Measurements from ENCODE around the gene GSTM4. TPM values are rescaled to one million over a fixed set of nuclear protein-coding genes. Genes with fewer than 3 reads are reported as not detected.

GSTM4 gene
- total and polyA plus RNA-seq, 2 experiments from 2014 or later = 12.8 to 12.9 TPM

GRCh38 chr1:109635862-109636200, 20.1 kb upstream of the GSTM4 start:
- peak overlapping the region; percentile 31; the same call in 1 of the 2 replicates for H3K4me2 ChIP-seq

More at GRCh38 chr1:109635862-109636200, 20.1 kb upstream of the GSTM4 start:
- H3K36me3 Mint-ChIP-seq (ENCODE audit: low read depth) = 0 out of 3 replicates have a peak, but pooled peaks cover 4% of the 10 kb centered on the region
- H3K27me3 Mint-ChIP-seq (ENCODE audit: insufficient read depth, low read depth, poor library complexity) = peaks cover 14% of the 10 kb centered on the region
- Histone ChIP-seq H3K79me2 (replicated peaks; ENCODE audit: insufficient read depth) (no peaks in the 10 kb centered on the region), H2AFZ (no peak overlapping the region), H3K36me3 (ENCODE audit: insufficient read depth) (peaks cover 4% of the 10 kb centered on the region; the same call in 1 of the 2 replicates), H3K27me3 (ENCODE audit: insufficient read depth) (no peaks in the 10 kb centered on the region), H3K4me1 (ENCODE audit: insufficient read depth) (peaks cover 10% of the 10 kb centered on the region), H3K27ac (ENCODE audit: low read depth) (no peak overlapping the region), H3K9me2 (ENCODE audit: insufficient read depth) (no peaks in the 10 kb centered on the region), H3F3A (replicated peaks; ENCODE audit: low read depth) (0 out of 2 replicates have a peak, but pooled peaks cover 3% of the 10 kb centered on the region), H4K20me1 (replicated peaks; ENCODE audit: insufficient read depth) (no peaks in the 10 kb centered on the region), H3K4me3 (no peak overlapping the region)
- no peak overlapping the region for H3K4me3 Mint-ChIP-seq
- H3K4me1 Mint-ChIP-seq = peaks cover 27% of the 10 kb centered on the region
- ATAC-seq = peak; percentile 21
- no peak for TF ChIP-seq POLR2AphosphoS5 (IDR thresholded peaks at IDR 0.05; ENCODE audit: low read depth)
- TF ChIP-seq, protein P1, sequence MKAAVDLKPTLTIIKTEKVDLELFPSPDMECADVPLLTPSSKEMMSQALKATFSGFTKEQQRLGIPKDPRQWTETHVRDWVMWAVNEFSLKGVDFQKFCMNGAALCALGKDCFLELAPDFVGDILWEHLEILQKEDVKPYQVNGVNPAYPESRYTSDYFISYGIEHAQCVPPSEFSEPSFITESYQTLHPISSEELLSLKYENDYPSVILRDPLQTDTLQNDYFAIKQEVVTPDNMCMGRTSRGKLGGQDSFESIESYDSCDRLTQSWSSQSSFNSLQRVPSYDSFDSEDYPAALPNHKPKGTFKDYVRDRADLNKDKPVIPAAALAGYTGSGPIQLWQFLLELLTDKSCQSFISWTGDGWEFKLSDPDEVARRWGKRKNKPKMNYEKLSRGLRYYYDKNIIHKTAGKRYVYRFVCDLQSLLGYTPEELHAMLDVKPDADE (IDR thresholded peaks at IDR 0.05) = no peak
- TF ChIP-seq, protein P2, sequence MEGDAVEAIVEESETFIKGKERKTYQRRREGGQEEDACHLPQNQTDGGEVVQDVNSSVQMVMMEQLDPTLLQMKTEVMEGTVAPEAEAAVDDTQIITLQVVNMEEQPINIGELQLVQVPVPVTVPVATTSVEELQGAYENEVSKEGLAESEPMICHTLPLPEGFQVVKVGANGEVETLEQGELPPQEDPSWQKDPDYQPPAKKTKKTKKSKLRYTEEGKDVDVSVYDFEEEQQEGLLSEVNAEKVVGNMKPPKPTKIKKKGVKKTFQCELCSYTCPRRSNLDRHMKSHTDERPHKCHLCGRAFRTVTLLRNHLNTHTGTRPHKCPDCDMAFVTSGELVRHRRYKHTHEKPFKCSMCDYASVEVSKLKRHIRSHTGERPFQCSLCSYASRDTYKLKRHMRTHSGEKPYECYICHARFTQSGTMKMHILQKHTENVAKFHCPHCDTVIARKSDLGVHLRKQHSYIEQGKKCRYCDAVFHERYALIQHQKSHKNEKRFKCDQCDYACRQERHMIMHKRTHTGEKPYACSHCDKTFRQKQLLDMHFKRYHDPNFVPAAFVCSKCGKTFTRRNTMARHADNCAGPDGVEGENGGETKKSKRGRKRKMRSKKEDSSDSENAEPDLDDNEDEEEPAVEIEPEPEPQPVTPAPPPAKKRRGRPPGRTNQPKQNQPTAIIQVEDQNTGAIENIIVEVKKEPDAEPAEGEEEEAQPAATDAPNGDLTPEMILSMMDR (conservative IDR thresholded peaks at IDR 0.05; ENCODE audit: low read depth in 2 of 2) = no peak
- TF ChIP-seq NANOG (IDR thresholded peaks at IDR 0.05; ENCODE audit: borderline replicate concordance) = no peak
- no peak for TF ChIP-seq EZH2phosphoT487 (IDR thresholded peaks at IDR 0.05; ENCODE audit: unreplicated experiment)
- no peak for TF ChIP-seq CREB1 (CRISPR knock-in tag; IDR thresholded peaks at IDR 0.05; ENCODE audit: low read depth)
- no peak for TF ChIP-seq JUNB (IDR thresholded peaks at IDR 0.05; ENCODE audit: unreplicated experiment)
- TF ChIP-seq ZNF331 (CRISPR knock-in tag; IDR thresholded peaks at IDR 0.05; ENCODE audit: low read depth) = no peak
- no peak for TF ChIP-seq ZNF462 (CRISPR knock-in tag; IDR thresholded peaks at IDR 0.05)
- no peak for TF ChIP-seq ZNF114 (CRISPR knock-in tag; IDR thresholded peaks at IDR 0.05)
- no peak for TF ChIP-seq REST (IDR thresholded peaks at IDR 0.05; ENCODE audit: unreplicated experiment)
- no peak for TF ChIP-seq STAT1 (IDR thresholded peaks at IDR 0.05; ENCODE audit: unreplicated experiment)
- TF ChIP-seq EZH2 (IDR thresholded peaks at IDR 0.05; ENCODE audit: low read depth, unreplicated experiment) = no peak
- H3K27ac Mint-ChIP-seq = peak overlapping the region; percentile 71
- no peaks in the 10 kb centered on the region for H3K9me3 Mint-ChIP-seq
- DNase-seq (ENCODE audit: low spot score) = no peak
